ENCODE data around the gene ASTL.
"Not testable (repeated sequence)": the region's sequence is repeated elsewhere in the genome, so short reads cannot be mapped to it uniquely, and the experiment has no call there.

Gene ASTL

GRCh38 chr2:96085541-96086355 lies 52.6 kb downstream of the ASTL start:
- no peak overlapping the region for H3K27ac ChIP-seq (ENCODE audit: poor library complexity, severe bottlenecking)
- no peaks in the 10 kb centered on the region for H3K9me3 ChIP-seq (ENCODE audit: severe bottlenecking)
- H3K27me3 ChIP-seq (ENCODE audit: insufficient read depth, poor library complexity, severe bottlenecking): no peaks in the 10 kb centered on the region
- no peak for TF ChIP-seq CTCF (IDR thresholded peaks at IDR 0.05; ENCODE audit: poor library complexity, severe bottlenecking)
- H3K36me3 ChIP-seq (ENCODE audit: low read depth): no peaks in the 10 kb centered on the region
- DNase-seq (ENCODE audit: low spot score) (no peak), ATAC-seq (ENCODE audit: low read depth) (no peak)
- H3K4me1 ChIP-seq (ENCODE audit: insufficient read depth, poor library complexity, severe bottlenecking): no peaks in the 10 kb centered on the region
- no peak overlapping the region for H3K4me3 ChIP-seq (ENCODE audit: severe bottlenecking)

GRCh38 chr2:96084858-96085518 lies 53.3 kb downstream of the ASTL start:
- not testable (repeated sequence) for H3K27ac ChIP-seq (ENCODE audit: poor library complexity, severe bottlenecking); H3K9me3 ChIP-seq (ENCODE audit: severe bottlenecking); H3K4me1 ChIP-seq (ENCODE audit: insufficient read depth, poor library complexity, severe bottlenecking); DNase-seq (ENCODE audit: low spot score); H3K36me3 ChIP-seq (ENCODE audit: low read depth); H3K4me3 ChIP-seq (ENCODE audit: severe bottlenecking); ATAC-seq (ENCODE audit: low read depth); H3K27me3 ChIP-seq (ENCODE audit: insufficient read depth, poor library complexity, severe bottlenecking)

GRCh38 chr2:96083989-96084857 lies 54.1 kb downstream of the ASTL start:
- DNase-seq (ENCODE audit: low spot score) (no peak), ATAC-seq (ENCODE audit: low read depth) (no peak)
- no peaks in the 10 kb centered on the region for H3K27me3 ChIP-seq (ENCODE audit: insufficient read depth, poor library complexity, severe bottlenecking)
- no peaks in the 10 kb centered on the region for H3K4me1 ChIP-seq (ENCODE audit: insufficient read depth, poor library complexity, severe bottlenecking)
- TF ChIP-seq CTCF (IDR thresholded peaks at IDR 0.05; ENCODE audit: poor library complexity, severe bottlenecking): no peak
- H3K36me3 ChIP-seq (ENCODE audit: low read depth): no peaks in the 10 kb centered on the region
- H3K9me3 ChIP-seq (ENCODE audit: severe bottlenecking): no peaks in the 10 kb centered on the region
- no peak overlapping the region for H3K27ac ChIP-seq (ENCODE audit: poor library complexity, severe bottlenecking)
- no peak overlapping the region for H3K4me3 ChIP-seq (ENCODE audit: severe bottlenecking)

- no peak for TF ChIP-seq CTCF (IDR thresholded peaks at IDR 0.05; ENCODE audit: poor library complexity, severe bottlenecking)
- Histone ChIP-seq H3K36me3 (ENCODE audit: low read depth) (no peaks in the 10 kb centered on the region), H3K27ac (ENCODE audit: poor library complexity, severe bottlenecking) (no peak overlapping the region), H3K4me1 (ENCODE audit: insufficient read depth, poor library complexity, severe bottlenecking) (no peaks in the 10 kb centered on the region), H3K9me3 (ENCODE audit: severe bottlenecking) (no peaks in the 10 kb centered on the region), H3K4me3 (ENCODE audit: severe bottlenecking) (no peak overlapping the region), H3K27me3 (ENCODE audit: insufficient read depth, poor library complexity, severe bottlenecking) (no peaks in the 10 kb centered on the region)
- no peak for DNase-seq (ENCODE audit: low spot score)
- no peak; the same call in 2 of the 3 replicates for ATAC-seq (ENCODE audit: low read depth)
These were observed 55.0 kb downstream of the ASTL start for GRCh38 chr2:96083064-96083939.

Data from RWPE2 (cell line).